ENCODE measurements around the gene FOXK2. TPM values are rescaled to one million over a fixed set of nuclear protein-coding genes. Genes with fewer than 3 reads are reported as not detected.
"Not testable (repeated sequence)": the region's sequence is repeated elsewhere in the genome, so short reads cannot be mapped to it uniquely, and the experiment has no call there.

Gene FOXK2
- total RNA-seq, 1 donor from 2014 or later, result 44.0 TPM

DNA sequence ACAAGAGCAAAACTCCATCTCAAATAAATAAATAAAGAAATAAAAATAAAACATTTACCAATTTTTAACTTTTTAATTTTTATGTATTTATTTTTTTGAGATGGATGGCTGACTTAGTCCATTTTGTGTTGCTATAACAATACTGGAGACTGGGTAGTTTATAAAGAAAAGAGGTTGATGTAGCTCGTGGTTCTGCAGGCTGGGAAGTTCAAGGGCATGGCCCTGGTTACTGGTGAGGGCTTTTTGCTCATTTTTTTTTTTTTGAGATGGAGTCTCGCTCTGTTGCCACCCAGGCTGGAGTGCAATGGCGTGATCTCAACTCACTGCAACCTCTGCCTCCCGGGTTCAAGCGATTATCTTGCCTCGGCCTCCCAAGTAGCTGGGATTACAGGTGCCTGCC is 14.2 kb upstream of the FOXK2 start:
- Histone ChIP-seq H3K27me3 (ENCODE audit: control insufficient read depth, insufficient read depth, low read length) (no peaks in the 10 kb centered on the region), H3K36me3 (ENCODE audit: control insufficient read depth, insufficient read depth, low read length) (no peaks in the 10 kb centered on the region), H3K4me3 (ENCODE audit: low read depth, low read length) (no peak overlapping the region)
- DNase-seq (ENCODE audit: low read depth) (no peak), FAIRE-seq (no peak)
- TF ChIP-seq, protein P1, sequence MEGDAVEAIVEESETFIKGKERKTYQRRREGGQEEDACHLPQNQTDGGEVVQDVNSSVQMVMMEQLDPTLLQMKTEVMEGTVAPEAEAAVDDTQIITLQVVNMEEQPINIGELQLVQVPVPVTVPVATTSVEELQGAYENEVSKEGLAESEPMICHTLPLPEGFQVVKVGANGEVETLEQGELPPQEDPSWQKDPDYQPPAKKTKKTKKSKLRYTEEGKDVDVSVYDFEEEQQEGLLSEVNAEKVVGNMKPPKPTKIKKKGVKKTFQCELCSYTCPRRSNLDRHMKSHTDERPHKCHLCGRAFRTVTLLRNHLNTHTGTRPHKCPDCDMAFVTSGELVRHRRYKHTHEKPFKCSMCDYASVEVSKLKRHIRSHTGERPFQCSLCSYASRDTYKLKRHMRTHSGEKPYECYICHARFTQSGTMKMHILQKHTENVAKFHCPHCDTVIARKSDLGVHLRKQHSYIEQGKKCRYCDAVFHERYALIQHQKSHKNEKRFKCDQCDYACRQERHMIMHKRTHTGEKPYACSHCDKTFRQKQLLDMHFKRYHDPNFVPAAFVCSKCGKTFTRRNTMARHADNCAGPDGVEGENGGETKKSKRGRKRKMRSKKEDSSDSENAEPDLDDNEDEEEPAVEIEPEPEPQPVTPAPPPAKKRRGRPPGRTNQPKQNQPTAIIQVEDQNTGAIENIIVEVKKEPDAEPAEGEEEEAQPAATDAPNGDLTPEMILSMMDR (IDR thresholded peaks at IDR 0.05; ENCODE audit: insufficient read depth, low read length, severe bottlenecking), result no peak

- H3K27me3 ChIP-seq (ENCODE audit: control insufficient read depth, insufficient read depth, low read length); FAIRE-seq; H3K4me3 ChIP-seq (ENCODE audit: low read depth, low read length); H3K36me3 ChIP-seq (ENCODE audit: control insufficient read depth, insufficient read depth, low read length): not testable (repeated sequence)
- peak; percentile 75 for DNase-seq (ENCODE audit: low read depth)
These were observed 13.1 kb upstream of the FOXK2 start for GRCh38 chr17:82506402-82506801.

GRCh38 chr17:82507631-82508175 is 11.8 kb upstream of the FOXK2 start:
- FAIRE-seq (no peak), DNase-seq (ENCODE audit: low read depth) (no peak)
- Histone ChIP-seq H3K4me3 (ENCODE audit: low read depth, low read length) (no peak overlapping the region), H3K27me3 (ENCODE audit: control insufficient read depth, insufficient read depth, low read length) (no peaks in the 10 kb centered on the region), H3K36me3 (ENCODE audit: control insufficient read depth, insufficient read depth, low read length) (no peaks in the 10 kb centered on the region)
- TF ChIP-seq, protein P1 (IDR thresholded peaks at IDR 0.05; ENCODE audit: insufficient read depth, low read length, severe bottlenecking), result no peak

DNA sequence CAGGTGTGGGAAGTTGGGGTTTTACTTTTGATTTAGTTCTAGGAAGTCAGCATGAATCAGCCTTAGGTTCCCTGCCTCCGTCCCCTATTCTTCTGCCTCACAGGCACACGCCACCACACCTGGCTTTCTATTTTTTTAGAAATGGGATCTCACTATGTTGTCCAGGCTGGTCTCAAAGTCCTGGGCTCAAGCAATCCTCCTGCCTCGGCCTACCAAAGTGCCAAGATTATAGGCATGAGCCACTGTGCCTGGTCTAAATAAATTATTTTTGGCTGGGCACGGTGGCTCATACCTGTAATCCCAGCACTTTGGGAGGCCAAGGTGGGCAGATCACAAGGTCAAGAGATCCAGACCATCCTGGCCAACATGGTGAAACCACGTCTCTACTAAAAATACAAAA is 7.9 kb upstream of the FOXK2 start:
- not testable (repeated sequence) for FAIRE-seq; H3K27me3 ChIP-seq (ENCODE audit: control insufficient read depth, insufficient read depth, low read length); H3K4me3 ChIP-seq (ENCODE audit: low read depth, low read length)

GRCh38 chr17:82513864-82514263 is 5.7 kb upstream of the FOXK2 start:
- H3K27me3 ChIP-seq (ENCODE audit: control insufficient read depth, insufficient read depth, low read length); DNase-seq (ENCODE audit: low read depth); H3K36me3 ChIP-seq (ENCODE audit: control insufficient read depth, insufficient read depth, low read length); FAIRE-seq; H3K4me3 ChIP-seq (ENCODE audit: low read depth, low read length): not testable (repeated sequence)

More for the DNA sequence above, 7.9 kb upstream of the FOXK2 start:
- H3K36me3 ChIP-seq (ENCODE audit: control insufficient read depth, insufficient read depth, low read length); DNase-seq (ENCODE audit: low read depth): not testable (repeated sequence)

DNA sequence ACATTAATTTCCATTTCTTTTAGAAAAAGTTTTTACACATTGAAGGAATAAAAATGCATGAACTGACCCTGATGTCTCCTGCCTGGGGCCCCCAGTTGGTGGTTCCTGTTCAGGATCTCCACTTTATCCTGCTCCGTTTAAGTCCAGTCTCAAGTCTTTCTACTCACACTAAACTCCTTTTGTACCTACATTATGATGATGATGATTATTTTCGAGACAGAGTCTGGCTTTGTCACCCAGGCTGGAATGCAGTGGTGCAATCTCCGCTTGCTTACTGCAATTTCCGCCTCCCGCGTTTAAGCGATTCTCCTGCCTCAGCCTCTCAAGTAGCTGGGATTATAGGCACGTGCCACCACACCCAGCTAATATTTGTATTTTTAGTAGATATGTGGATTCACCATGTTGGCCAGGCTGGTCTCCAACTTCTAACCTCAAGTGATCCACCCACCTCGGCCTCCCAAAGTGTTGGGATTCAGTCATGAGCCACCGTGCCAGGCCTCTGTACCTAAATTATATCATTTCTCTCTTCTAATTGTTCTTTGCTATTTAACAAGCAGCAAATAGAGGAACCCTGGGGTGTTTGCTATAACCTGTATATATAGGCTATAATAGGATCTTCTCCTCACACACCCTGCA is 2.2 kb upstream of the FOXK2 start:
- Histone ChIP-seq H3K36me3 (ENCODE audit: control insufficient read depth, insufficient read depth, low read length) (no peaks in the 10 kb centered on the region), H3K27me3 (ENCODE audit: control insufficient read depth, insufficient read depth, low read length) (no peaks in the 10 kb centered on the region), H3K4me3 (ENCODE audit: low read depth, low read length) (no peak overlapping the region)
- TF ChIP-seq, protein P1 (IDR thresholded peaks at IDR 0.05; ENCODE audit: insufficient read depth, low read length, severe bottlenecking), result no peak
- no peak for FAIRE-seq
- DNase-seq (ENCODE audit: low read depth), result peak; percentile 55

DNA sequence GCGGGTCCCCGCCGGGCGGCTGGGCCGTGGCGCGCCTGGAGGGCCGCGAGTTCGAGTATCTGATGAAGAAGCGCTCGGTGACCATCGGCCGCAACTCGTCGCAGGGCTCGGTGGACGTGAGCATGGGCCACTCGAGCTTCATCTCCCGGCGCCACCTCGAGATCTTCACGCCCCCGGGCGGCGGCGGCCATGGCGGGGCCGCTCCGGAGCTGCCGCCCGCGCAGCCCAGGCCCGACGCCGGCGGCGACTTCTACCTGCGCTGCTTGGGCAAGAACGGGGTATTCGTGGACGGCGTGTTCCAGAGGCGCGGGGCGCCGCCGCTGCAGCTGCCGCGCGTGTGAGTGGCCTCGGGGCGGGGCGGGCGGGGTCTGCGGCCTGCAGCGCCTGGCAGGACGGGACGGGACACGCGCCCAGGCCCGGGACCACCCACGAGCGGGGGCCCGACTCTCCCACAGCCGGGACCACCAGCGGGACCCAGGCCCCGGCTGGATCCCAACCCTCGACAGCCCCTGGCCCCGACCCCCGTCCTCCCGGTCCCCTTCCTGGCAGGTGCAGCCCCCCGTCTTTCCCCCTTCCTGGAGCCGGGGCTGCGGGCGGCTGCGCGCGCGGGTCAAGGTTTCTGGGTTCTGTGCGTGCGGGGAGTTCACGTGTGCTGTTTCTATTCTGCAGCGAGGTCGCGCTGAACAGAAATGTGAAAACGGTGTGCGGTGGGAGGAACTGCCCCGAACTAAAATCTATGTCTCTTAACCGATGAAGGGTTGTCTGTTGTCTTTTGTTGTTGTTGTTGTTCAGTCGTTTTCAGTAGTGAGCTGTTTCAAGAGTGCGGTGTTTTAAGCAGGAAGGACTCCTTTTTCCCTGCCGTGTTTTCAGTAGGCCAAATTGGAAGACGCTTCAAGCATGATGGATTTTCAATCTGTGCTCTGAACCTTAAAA is 705 bp downstream of the FOXK2 start:
- Histone ChIP-seq H3K36me3 (ENCODE audit: control insufficient read depth, insufficient read depth, low read length) (no peaks in the 10 kb centered on the region), H3K27me3 (ENCODE audit: control insufficient read depth, insufficient read depth, low read length) (no peaks in the 10 kb centered on the region), H3K4me3 (ENCODE audit: low read depth, low read length) (peak overlapping the region; percentile 67)
- DNase-seq (ENCODE audit: low read depth) (no peak), FAIRE-seq (no peak)
- TF ChIP-seq, protein P1 (IDR thresholded peaks at IDR 0.05; ENCODE audit: insufficient read depth, low read length, severe bottlenecking), result no peak

Data from bronchial epithelial cell (primary cell).